HepG2 (cell line): Measurements from ENCODE around the gene PPP1R8. TPM values are rescaled to one million over a fixed set of nuclear protein-coding genes. Genes with fewer than 3 reads are reported as not detected.

Experiments
- ATAC-seq: fragments of 200-7000 bp; cut with Tn5 transposase; 3 replicates; pipeline ENCODE4 v1.9.1; 2020; ENCODE audit warnings: mild to moderate bottlenecking, moderate library complexity
- BruUV-seq: library from RNA; stranded (reverse); fragments of 400-500 nt; replicated peaks from 2 replicates; lab custom pipeline; 2021; lab: Mats Ljungman, UMichigan
- CTCF ChIA-PET: fragments of 300-600 bp; formaldehyde crosslinking; extraction: SDS; loops from one replicate; lab custom pipeline; 2021; ENCODE audit warnings: low total read pairs, inconsistent platforms, low intra/inter-chr PET ratio; lab: Yijun Ruan, JAX
- POLR2A ChIA-PET: fragments of 350-600 bp; sonication (Branson Sonifier 250); formaldehyde crosslinking; loops from one replicate; lab custom pipeline; 2020; ENCODE audit warnings: antibody characterized with exemption, inconsistent platforms; lab: Yijun Ruan, JAX
- DNase-seq: peaks from one replicate; pipeline ENCODE4 v3.0.0-alpha.2; 2015; ENCODE audit warnings: low spot score
- FAIRE-seq: peaks from 3 replicates; lab custom pipeline; 2011; peaks lifted over from hg19 to GRCh38; lab: Jason Lieb, UNC
- H2AFZ ChIP-seq: one replicate; pipeline ENCODE4 v1.6.1; 2011; ENCODE audit warnings: low read length, inconsistent platforms
- H3K27ac ChIP-seq: fragments of 300-600 bp; 3 replicates; pipeline ENCODE4 v1.8.0; 2011; ENCODE audit warnings: mixed run types, mild to moderate bottlenecking, mixed read lengths, low read length, inconsistent platforms; ENCODE audit not compliant: insufficient read depth; ENCODE audit errors: extremely low read length
- H3K27me3 ChIP-seq, 2 experiments: fragments of 200-600 bp in 1 of 2; 2 replicates in 1 of 2; 3 replicates in 1 of 2; pipeline versions ENCODE4 v1.6.0 to v1.8.0; 2011; ENCODE audit warnings: low read length in 2 of 2, mild to moderate bottlenecking in 2 of 2, moderate library complexity in 2 of 2, inconsistent platforms in 1 of 2; ENCODE audit not compliant: insufficient read depth in 2 of 2, control insufficient read depth in 1 of 2
- H3K36me3 ChIP-seq, 2 experiments: fragments of 200-600 bp in 1 of 2; replicated peaks in 1 of 2; 2 replicates in 1 of 2; 3 replicates in 1 of 2; pipeline versions ENCODE4 v1.5.1 to v1.8.0; 2011; ENCODE audit warnings: low read length in 2 of 2, inconsistent platforms in 1 of 2; ENCODE audit not compliant: insufficient read depth in 2 of 2, control insufficient read depth in 1 of 2
- H3K4me1 ChIP-seq: 2 replicates; pipeline ENCODE4 v1.5.1; 2012; ENCODE audit warnings: low read length, inconsistent platforms; ENCODE audit not compliant: insufficient read depth
- H3K4me2 ChIP-seq: 2 replicates; pipeline ENCODE4 v1.6.0; 2011; ENCODE audit warnings: low read depth, low read length, inconsistent platforms
- H3K4me3 ChIP-seq, 3 experiments: fragments of 200-600 bp in 1 of 3; sonication (generic), shearing (Covaris generic) in 1 of 3; replicated peaks in 1 of 3; 2 replicates each; pipeline ENCODE4 v1.5.1; 2011 to 2016; ENCODE audit warnings: low read length in 3 of 3, inconsistent platforms in 2 of 3, low read depth in 2 of 3, mild to moderate bottlenecking in 2 of 3, control low read depth in 1 of 3, mixed read lengths in 1 of 3; ENCODE audit not compliant: insufficient read depth in 1 of 3
- H3K79me2 ChIP-seq: one replicate; pipeline ENCODE4 v1.6.1; 2011; ENCODE audit warnings: low read length, inconsistent platforms; ENCODE audit not compliant: insufficient read depth
- H3K9ac ChIP-seq: 2 replicates; pipeline ENCODE4 v1.6.0; 2011; ENCODE audit warnings: mild to moderate bottlenecking, low read depth, low read length, inconsistent platforms; ENCODE audit not compliant: insufficient read depth
- H3K9me3 ChIP-seq: 2 replicates; pipeline ENCODE4 v1.5.1; 2012; ENCODE audit warnings: mild to moderate bottlenecking, low read length
- H4K20me1 ChIP-seq: 2 replicates; pipeline ENCODE4 v1.6.0; 2011; ENCODE audit warnings: inconsistent platforms, mild to moderate bottlenecking, low read length, moderate library complexity; ENCODE audit not compliant: insufficient read depth
- NFE2L2 ChIP-seq: fragments of 150-350 bp; IDR thresholded peaks from 2 replicates; pipeline ENCODE4 v1.6.1; 2014; ENCODE audit warnings: low read length
- SOX13 ChIP-seq, 3 experiments: fragments of 450-650 bp in 1 of 3; sonication (generic) in 1 of 3; formaldehyde crosslinking in 1 of 3; IDR thresholded peaks in 2 of 3; conservative IDR thresholded peaks in 1 of 3; 2 replicates each; pipeline versions ENCODE4 v1.5.0 to v1.6.1; 2016 to 2020; ENCODE audit warnings: antibody characterized with exemption in 1 of 3, mild to moderate bottlenecking in 1 of 3, missing compliant biosample characterization in 1 of 3, missing genetic modification reagents in 1 of 3, moderate library complexity in 1 of 3
- SP4 ChIP-seq: sonication (generic); formaldehyde crosslinking; IDR thresholded peaks from 2 replicates; pipeline ENCODE4 v1.8.1; 2023; ENCODE audit warnings: mild to moderate bottlenecking, missing genetic modification reagents
- ZNF121 ChIP-seq: sonication (generic); formaldehyde crosslinking; IDR thresholded peaks from 2 replicates; pipeline ENCODE4 v1.5.0; 2020; ENCODE audit warnings: mild to moderate bottlenecking, missing genetic modification reagents
- ZNF549 ChIP-seq: sonication (generic); formaldehyde crosslinking; IDR thresholded peaks from 2 replicates; pipeline ENCODE4 v1.5.0; 2020; ENCODE audit warnings: missing genetic modification reagents
- ZNF724P ChIP-seq: sonication (generic); formaldehyde crosslinking; IDR thresholded peaks from 2 replicates; pipeline ENCODE4 v1.8.0; 2022; ENCODE audit warnings: missing genetic modification reagents, borderline replicate concordance
- WGBS: methylation state at CpG from one replicate; pipeline ENCODE4 v1.1.6; 2017; ENCODE audit warnings: low lambda C conversion rate; 5-methylcytosine and 5-hydroxymethylcytosine counted together
- in situ Hi-C: cut with HindIII; loops from 2 replicates; pipeline ENCODE4 v1.10.0; 2017; ENCODE audit warnings: low pct_unique_long_range_greater_than_20kb; ENCODE audit not compliant: extremely low pct_ligation_motif_present
- intact Hi-C: fragments of 100-400 bp; cut with micrococcal nuclease; formaldehyde crosslinking; loops from one replicate; pipeline ENCODE4 v1.10.0; 2022; ENCODE audit not compliant: unreplicated experiment
- polyA plus RNA-seq, 8 experiments: library from polyadenylated mRNA; depleted of rRNA in 3 of 8; stranded (reverse) in 7 of 8; unstranded in 1 of 8; fragments of >200 nt; fragmentation: Illumina TruSeq in 4 of 8; extraction: Trizol in 4 of 8; gene quantifications; 2 replicates each; pipeline versions ENCODE4 v1.2.1 to v1.2.3, GENCODE V29; 2011 to 2016; ENCODE audit warnings: low read depth in 4 of 8, missing spikeins in 1 of 8, mixed read lengths in 1 of 8; ENCODE audit not compliant: insufficient read depth in 1 of 8
- total RNA-seq, 5 experiments: library from RNA; depleted of rRNA; stranded (reverse); fragments of >200 nt; fragmentation: Illumina TruSeq; extraction: Trizol; gene quantifications; 2 replicates each; pipeline ENCODE4 v1.2.3, GENCODE V29; 2016; ENCODE audit warnings: low read depth in 1 of 5
- TF ChIP-seq, protein P1 (sequence below), 2 experiments: fragments of 450-650 bp in 1 of 2; sonication (generic) in 1 of 2; formaldehyde crosslinking; IDR thresholded peaks; 2 replicates each; pipeline versions ENCODE4 v1.5.0 to v1.8.0; 2020 to 2022; ENCODE audit warnings: mild to moderate bottlenecking in 1 of 2, missing genetic modification reagents in 1 of 2

Gene PPP1R8
- total and polyA plus RNA-seq, 2 of the 13 experiments (the other 11 are each of a cell fraction or from before 2014, with no cell fraction given), result 38.3 to 62.2 TPM

DNA sequence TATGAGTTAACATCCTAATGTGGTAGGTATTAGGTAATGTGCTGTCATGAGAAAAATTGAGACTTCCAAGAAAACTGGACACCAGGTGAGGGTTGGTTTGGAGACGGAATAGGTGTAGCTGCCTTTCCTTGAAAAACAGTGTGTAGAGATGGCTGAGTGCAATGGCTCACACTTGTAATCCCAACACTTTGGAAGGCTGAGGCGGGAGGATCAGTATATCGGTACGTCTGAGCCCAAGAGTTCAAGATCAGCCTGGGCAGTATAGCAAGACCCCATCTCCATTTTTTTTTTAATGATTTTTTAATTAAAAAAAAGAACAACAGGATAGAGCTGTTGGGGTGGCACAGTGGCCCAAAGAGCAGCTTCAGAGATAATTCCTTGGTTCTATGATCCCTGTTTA, 6.8 kb upstream of the PPP1R8 start:
- DNase-seq (no peak), ATAC-seq (no peak), FAIRE-seq (no peak)
- no peaks in the 10 kb centered on the region for H3K27me3 ChIP-seq
- no peak overlapping the region for H2AFZ ChIP-seq
- no peaks in the 10 kb centered on the region for H3K79me2 ChIP-seq
- no peaks in the 10 kb centered on the region for H3K9me3 ChIP-seq
- intact Hi-C loops (no loop called here), in situ Hi-C loops (no loop called here)
- no TSS peak for BruUV-seq
- ChIA-PET POLR2A (no interaction called here), CTCF (no interaction called here)
- H4K20me1 ChIP-seq, result no peaks in the 10 kb centered on the region
- H3K4me1 ChIP-seq, result peaks cover 11% of the 10 kb centered on the region
- peaks cover 0 to 9% of the 10 kb centered on the region in 2 experiments; a peak in 2 of 5 replicates for H3K36me3 ChIP-seq
- H3K4me2 ChIP-seq, result no peak overlapping the region
- H3K4me3 ChIP-seq, result no peak overlapping the region
- H3K27ac ChIP-seq, result no peak overlapping the region
- no peak overlapping the region for H3K9ac ChIP-seq
- 89% methylated on average over 4 of the region's 4 CpGs for WGBS
- TF ChIP-seq ZNF549 (no peak), ZNF121 (CRISPR knock-in tag) (peak; percentile 34; the same call in 1 of the 2 replicates)
- TF ChIP-seq, protein P1, sequence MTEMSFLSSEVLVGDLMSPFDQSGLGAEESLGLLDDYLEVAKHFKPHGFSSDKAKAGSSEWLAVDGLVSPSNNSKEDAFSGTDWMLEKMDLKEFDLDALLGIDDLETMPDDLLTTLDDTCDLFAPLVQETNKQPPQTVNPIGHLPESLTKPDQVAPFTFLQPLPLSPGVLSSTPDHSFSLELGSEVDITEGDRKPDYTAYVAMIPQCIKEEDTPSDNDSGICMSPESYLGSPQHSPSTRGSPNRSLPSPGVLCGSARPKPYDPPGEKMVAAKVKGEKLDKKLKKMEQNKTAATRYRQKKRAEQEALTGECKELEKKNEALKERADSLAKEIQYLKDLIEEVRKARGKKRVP (CRISPR knock-in tag; IDR thresholded peaks at IDR 0.05), result no peak

DNA sequence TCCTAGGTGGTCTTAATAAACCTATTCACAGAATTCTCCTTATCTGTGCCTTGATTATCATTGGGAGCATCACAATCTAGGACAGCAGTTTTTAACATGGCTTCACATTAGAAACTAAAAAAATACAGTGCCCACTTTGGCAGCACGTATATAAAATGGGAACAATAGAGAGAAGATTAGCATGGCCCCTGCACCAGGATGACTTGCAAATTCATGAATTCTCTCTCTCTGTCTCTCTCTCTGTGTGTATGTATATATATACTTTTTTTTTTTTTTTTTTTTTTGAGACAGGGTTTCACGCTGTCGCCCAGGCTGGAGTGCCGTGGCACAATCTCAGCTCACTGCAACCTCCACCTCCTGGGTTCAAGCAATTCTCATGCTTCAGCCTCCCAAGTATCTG, 6.2 kb upstream of the PPP1R8 start:
- in situ Hi-C loops (no loop called here), intact Hi-C loops (no loop called here)
- no peak overlapping the region for H3K9ac ChIP-seq
- no peak for DNase-seq
- no peak overlapping the region for H2AFZ ChIP-seq
- CTCF ChIA-PET, result no interaction called here
- TF ChIP-seq ZNF724P (CRISPR knock-in tag) (no peak), SOX13 (IDR thresholded peaks at IDR 0.05) (no peak), SOX13 (CRISPR knock-in tag; conservative IDR thresholded peaks at IDR 0.05 in 1 of 2, IDR thresholded peaks at IDR 0.05 in 1 of 2) (no peak), SP4 (CRISPR knock-in tag) (no peak), NFE2L2 (peak; percentile 65)
- H3K9me3 ChIP-seq, result no peaks in the 10 kb centered on the region
- H3K27ac ChIP-seq, result no peak overlapping the region
- POLR2A ChIA-PET, result no interaction called here
- 99% methylated on average over 4 of the region's 4 CpGs for WGBS
- peaks cover 0 to 7% of the 10 kb centered on the region in 2 experiments; a peak in 2 of 5 replicates for H3K36me3 ChIP-seq
- H4K20me1 ChIP-seq, result no peaks in the 10 kb centered on the region
- no peak for FAIRE-seq
- no peak for ATAC-seq
- peaks cover 17% of the 10 kb centered on the region for H3K4me1 ChIP-seq
- H3K4me3 ChIP-seq, result no peak overlapping the region
- no TSS peak for BruUV-seq
- H3K79me2 ChIP-seq, result no peaks in the 10 kb centered on the region
- no peak overlapping the region for H3K4me2 ChIP-seq
- no peaks in the 10 kb centered on the region for H3K27me3 ChIP-seq
